ENCODE data around the gene TMEM132D. TPM values are rescaled to one million over a fixed set of nuclear protein-coding genes. Genes with fewer than 3 reads are reported as not detected.
"Not testable (repeated sequence)": the region's sequence is repeated elsewhere in the genome, so short reads cannot be mapped to it uniquely, and the experiment has no call there.

Gene TMEM132D
- total RNA-seq, 2 donors from 2014 or later: not detected

GRCh38 chr12:129200576-129200975 is 703.2 kb downstream of the TMEM132D start:
- no peak for DNase-seq (ENCODE audit: low spot score)
- Histone ChIP-seq H3K27ac (no peak overlapping the region), H3K4me1 (ENCODE audit: control insufficient read depth in 1 of 2, low read depth in 2 of 2) (no peaks in the 10 kb centered on the region), H3K36me3 (no peaks in the 10 kb centered on the region), H3K4me3 (no peak overlapping the region), H3K9me3 (no peaks in the 10 kb centered on the region), H3K27me3 (replicated peaks; ENCODE audit: insufficient read depth) (no peaks in the 10 kb centered on the region)
- no peak for TF ChIP-seq CTCF (IDR thresholded peaks at IDR 0.05)
- ATAC-seq (ENCODE audit: insufficient number of reproducible peaks, low FRiP score, low read depth): no peak

- no peaks in the 10 kb centered on the region for H3K27me3 ChIP-seq (replicated peaks; ENCODE audit: insufficient read depth)
- no peak overlapping the region for H3K4me3 ChIP-seq
- TF ChIP-seq CTCF (IDR thresholded peaks at IDR 0.05): no peak
- no peaks in the 10 kb centered on the region for H3K4me1 ChIP-seq (ENCODE audit: control insufficient read depth in 1 of 2, low read depth in 2 of 2)
- ATAC-seq (ENCODE audit: insufficient number of reproducible peaks, low FRiP score, low read depth) (no peak), DNase-seq (ENCODE audit: low spot score) (no peak)
- H3K9me3 ChIP-seq: no peaks in the 10 kb centered on the region
- no peaks in the 10 kb centered on the region for H3K36me3 ChIP-seq
- no peak overlapping the region for H3K27ac ChIP-seq
These were observed 706.9 kb downstream of the TMEM132D start for GRCh38 chr12:129196927-129197326.

- H3K27ac ChIP-seq: no peak overlapping the region
- H3K27me3 ChIP-seq (replicated peaks; ENCODE audit: insufficient read depth): no peaks in the 10 kb centered on the region
- no peaks in the 10 kb centered on the region for H3K4me1 ChIP-seq (ENCODE audit: control insufficient read depth in 1 of 2, low read depth in 2 of 2)
- no peak for DNase-seq (ENCODE audit: low spot score)
- no peaks in the 10 kb centered on the region for H3K36me3 ChIP-seq
- H3K9me3 ChIP-seq: no peaks in the 10 kb centered on the region
- TF ChIP-seq CTCF (IDR thresholded peaks at IDR 0.05): no peak
- H3K4me3 ChIP-seq: no peak overlapping the region
- no peak for ATAC-seq (ENCODE audit: insufficient number of reproducible peaks, low FRiP score, low read depth)
These were observed 708.7 kb downstream of the TMEM132D start for GRCh38 chr12:129195081-129195480.

- Histone ChIP-seq H3K9me3 (no peaks in the 10 kb centered on the region), H3K36me3 (no peaks in the 10 kb centered on the region), H3K4me1 (ENCODE audit: control insufficient read depth in 1 of 2, low read depth in 2 of 2) (no peaks in the 10 kb centered on the region), H3K27me3 (replicated peaks; ENCODE audit: insufficient read depth) (no peaks in the 10 kb centered on the region), H3K27ac (no peak overlapping the region), H3K4me3 (no peak overlapping the region)
- DNase-seq (ENCODE audit: low spot score): no peak
- no peak for TF ChIP-seq CTCF (IDR thresholded peaks at IDR 0.05)
- no peak for ATAC-seq (ENCODE audit: insufficient number of reproducible peaks, low FRiP score, low read depth)
These were observed 710.5 kb downstream of the TMEM132D start for GRCh38 chr12:129193263-129193871.

GRCh38 chr12:129190827-129191226 is 713.0 kb downstream of the TMEM132D start:
- no peaks in the 10 kb centered on the region for H3K9me3 ChIP-seq
- H3K4me1 ChIP-seq (ENCODE audit: control insufficient read depth in 1 of 2, low read depth in 2 of 2): no peaks in the 10 kb centered on the region
- no peak for ATAC-seq (ENCODE audit: insufficient number of reproducible peaks, low FRiP score, low read depth)
- H3K4me3 ChIP-seq: no peak overlapping the region
- no peaks in the 10 kb centered on the region for H3K27me3 ChIP-seq (replicated peaks; ENCODE audit: insufficient read depth)
- no peak overlapping the region for H3K27ac ChIP-seq
- DNase-seq (ENCODE audit: low spot score): no peak
- no peak for TF ChIP-seq CTCF (IDR thresholded peaks at IDR 0.05)
- no peaks in the 10 kb centered on the region for H3K36me3 ChIP-seq

GRCh38 chr12:129189879-129190278 is 713.9 kb downstream of the TMEM132D start:
- ATAC-seq (ENCODE audit: insufficient number of reproducible peaks, low FRiP score, low read depth); H3K9me3 ChIP-seq; DNase-seq (ENCODE audit: low spot score); H3K36me3 ChIP-seq; H3K4me3 ChIP-seq; H3K4me1 ChIP-seq (ENCODE audit: control insufficient read depth in 1 of 2, low read depth in 2 of 2); H3K27me3 ChIP-seq (replicated peaks; ENCODE audit: insufficient read depth); H3K27ac ChIP-seq: not testable (repeated sequence)

Data from thoracic aorta (tissue), 2 donors.